ENCODE data around the gene NDUFC2.

Gene NDUFC2

GRCh38 chr11:78025378-78025777 is 54.3 kb downstream of the NDUFC2 start:
- no peak for DNase-seq

DNA sequence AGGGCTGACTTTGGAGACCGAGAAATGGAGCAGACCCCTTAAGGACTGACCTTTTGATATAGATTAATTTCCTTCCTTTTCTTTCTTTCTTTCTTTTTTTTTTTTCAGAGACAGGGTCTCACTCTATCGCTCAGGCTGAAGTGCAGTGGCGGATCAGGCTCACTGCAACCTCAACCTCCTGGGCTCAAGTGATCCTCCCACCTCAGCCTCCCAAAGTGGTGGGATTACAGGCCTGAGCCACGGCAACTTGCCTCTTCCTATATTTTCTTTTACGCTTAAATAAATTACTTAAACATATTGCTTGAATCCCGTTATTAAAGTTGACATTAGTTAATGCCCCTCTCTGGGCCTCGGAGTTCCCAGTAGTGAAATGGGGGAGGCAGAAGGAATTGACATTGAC is 56.2 kb downstream of the NDUFC2 start:
- no peak for DNase-seq

GRCh38 chr11:78022397-78023396 is 57.0 kb downstream of the NDUFC2 start, which contains the start of gene KCTD14:
TSS of gene KCTD14 (minus strand) at chr11:78023276. CDS start at chr11:78023249, 27 bp downstream.
- DNase-seq = no peak

DNA sequence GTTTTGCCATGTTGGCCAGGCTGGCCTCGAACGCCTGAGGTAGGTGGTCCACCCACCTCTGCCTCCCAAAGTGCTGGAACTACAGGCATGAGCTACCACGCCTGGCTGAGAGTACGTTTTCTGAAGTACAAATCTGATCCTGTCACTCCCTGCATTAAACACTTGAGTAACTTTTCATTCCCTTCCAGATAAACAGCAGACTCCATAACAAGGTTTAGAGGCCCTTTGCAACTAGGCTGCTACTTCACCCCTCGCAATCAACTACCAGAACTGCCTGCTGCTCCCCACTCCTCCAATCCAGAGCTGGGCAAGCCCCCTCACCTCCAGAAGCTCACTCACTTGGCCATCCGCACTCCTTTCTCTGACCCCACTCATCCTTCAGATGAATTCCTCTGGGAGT is 58.1 kb downstream of the NDUFC2 start:
- DNase-seq = no peak

GRCh38 chr11:78020246-78020645 is 59.4 kb downstream of the NDUFC2 start:
- no peak for DNase-seq

GRCh38 chr11:78019808-78020207 is 59.9 kb downstream of the NDUFC2 start:
- no peak for DNase-seq
